GM18498 (cell line): ENCODE data around the gene CPNE2.
"Not testable (repeated sequence)": the region's sequence is repeated elsewhere in the genome, so short reads cannot be mapped to it uniquely, and the experiment has no call there.

Source experiments
- ATAC-seq: cut with Tn5 transposase; IDR thresholded peaks from one replicate; pipeline ENCODE4 v1.9.1; 2021; ENCODE audit warnings: mild to moderate bottlenecking, moderate library complexity; ENCODE audit not compliant: unreplicated experiment

The CPNE2 gene

DNA sequence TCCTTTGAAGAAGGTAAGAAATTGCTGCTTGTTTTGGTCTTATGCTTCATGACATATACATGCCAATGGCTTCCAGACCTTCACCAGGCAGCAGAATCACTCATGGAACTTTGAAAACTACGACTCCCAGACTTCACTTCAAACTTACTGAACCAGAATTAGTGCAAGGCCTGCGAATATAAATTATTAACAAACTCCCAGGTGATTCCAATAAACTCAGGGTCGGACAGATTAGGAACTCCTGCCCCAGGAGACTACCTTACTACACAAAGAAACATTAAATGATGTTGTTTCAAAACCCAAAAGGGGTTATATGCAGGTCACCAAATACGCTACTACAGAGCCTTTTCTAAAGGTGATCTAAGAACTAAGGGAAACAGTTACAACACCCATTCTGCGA lies 73.1 kb downstream of the CPNE2 start:
- no peak for ATAC-seq

DNA sequence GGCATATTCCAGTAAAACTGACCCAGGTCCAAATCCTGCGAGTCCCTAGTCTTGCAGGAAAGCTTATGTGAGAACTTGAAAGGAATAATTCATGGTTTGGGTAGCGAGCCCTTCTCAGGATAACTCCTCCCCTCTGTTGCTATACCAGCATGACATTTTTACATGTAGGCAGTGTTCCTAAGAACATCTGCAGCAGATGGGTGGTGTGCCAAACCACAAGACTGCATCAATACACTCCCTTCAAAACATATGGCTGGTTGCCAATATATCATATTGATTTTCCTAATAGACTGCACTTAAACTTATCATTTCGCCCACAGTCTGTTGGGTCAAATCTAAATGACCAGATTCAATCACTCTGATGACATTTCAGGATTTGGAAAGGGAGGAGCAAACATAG lies 73.6 kb downstream of the CPNE2 start:
- no peak for ATAC-seq

DNA sequence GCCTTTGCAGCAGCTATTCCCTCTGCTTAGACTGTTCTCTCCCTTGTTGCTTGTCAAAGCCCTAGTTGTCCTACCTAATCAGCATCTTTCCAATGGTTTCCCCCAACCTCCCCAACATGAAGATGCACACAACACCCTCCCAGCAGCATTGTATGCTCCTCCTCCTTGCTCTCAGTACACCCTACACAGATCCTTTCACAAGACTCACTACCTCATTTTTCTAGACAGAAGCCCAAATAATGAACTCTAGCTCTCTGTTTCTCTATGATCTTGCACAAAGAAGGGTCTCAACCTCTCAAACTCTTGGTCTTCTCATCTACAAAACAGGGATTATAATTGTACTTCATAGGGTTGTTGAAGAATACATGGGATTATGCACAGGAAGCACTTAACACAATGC lies 74.1 kb downstream of the CPNE2 start:
- no peak for ATAC-seq

DNA sequence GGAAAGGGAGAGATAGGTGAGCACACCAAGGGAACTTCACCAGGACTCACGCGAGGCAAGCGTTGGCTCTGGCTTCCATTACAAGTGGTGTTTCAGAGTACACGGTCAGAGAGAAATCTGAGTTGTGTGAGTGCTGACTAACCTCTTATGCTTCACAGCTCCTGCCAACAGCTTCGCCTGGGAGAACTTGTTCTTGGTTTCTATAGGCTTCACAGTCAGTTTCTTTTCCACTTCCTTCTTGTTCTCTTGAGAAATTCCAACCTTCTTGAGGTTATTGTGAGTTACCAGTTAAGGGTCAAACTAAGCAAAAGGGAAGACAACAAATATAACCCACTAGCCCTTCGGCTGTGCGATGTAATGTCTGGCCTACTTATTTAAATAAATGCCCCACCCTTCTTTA lies 74.6 kb downstream of the CPNE2 start:
- no peak for ATAC-seq

DNA sequence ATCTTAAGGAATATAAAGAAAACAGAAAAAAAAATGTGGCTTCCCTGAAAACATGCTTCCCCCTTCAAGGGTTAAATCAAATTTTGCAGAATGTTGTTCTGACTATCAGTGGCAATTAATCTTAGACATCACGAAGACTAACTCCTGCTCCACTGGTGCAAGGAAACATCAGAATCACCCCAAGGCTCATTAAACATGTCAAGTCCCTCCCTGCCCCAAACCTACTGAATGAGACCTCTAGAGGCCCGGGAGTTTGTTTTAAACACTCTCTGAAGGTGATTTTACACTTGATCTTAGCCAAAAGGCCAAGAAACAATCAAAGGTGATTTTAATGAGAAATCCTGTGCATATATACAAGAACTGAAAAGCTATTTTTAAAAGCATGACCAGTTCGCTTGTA lies 75.2 kb downstream of the CPNE2 start:
- no peak for ATAC-seq

DNA sequence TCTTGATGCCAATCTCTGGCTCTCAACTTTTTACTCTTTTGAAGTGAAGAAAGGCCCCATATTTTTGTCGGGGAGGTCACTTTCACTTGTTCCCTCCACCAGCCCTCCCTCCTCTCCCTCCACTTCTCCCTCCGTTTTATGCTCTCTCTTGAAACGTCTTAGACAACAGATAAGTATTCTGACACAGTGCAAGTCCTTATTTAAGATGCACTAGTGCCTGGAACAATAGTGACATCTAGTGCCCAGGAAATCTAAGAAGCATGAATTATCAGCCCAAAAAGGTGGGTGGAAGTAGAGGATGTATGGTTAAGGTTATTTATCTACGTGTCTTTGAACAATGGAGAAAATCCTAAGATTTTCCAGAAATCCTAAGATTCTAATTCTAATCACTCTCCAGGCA lies 75.6 kb downstream of the CPNE2 start:
- ATAC-seq: peak; percentile 53

DNA sequence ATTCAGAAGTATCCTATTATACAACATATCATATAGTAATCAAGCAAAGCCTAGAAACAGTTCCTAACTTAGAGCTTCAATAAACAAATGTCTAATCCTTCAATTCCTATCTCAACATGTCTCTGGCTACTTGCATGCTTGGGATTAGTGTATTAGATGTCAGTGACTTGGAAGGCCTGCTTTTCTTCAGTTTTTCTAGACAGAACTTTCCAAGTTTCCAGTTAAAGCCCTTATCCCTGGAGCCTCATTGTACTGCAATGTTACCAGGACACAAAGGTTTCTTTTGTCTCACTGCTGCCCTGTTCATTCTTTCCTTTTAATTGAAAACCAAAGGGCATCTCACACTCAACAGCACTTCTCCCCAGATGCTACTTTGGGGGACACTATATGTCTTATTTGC lies 76.9 kb downstream of the CPNE2 start:
- no peak for ATAC-seq

DNA sequence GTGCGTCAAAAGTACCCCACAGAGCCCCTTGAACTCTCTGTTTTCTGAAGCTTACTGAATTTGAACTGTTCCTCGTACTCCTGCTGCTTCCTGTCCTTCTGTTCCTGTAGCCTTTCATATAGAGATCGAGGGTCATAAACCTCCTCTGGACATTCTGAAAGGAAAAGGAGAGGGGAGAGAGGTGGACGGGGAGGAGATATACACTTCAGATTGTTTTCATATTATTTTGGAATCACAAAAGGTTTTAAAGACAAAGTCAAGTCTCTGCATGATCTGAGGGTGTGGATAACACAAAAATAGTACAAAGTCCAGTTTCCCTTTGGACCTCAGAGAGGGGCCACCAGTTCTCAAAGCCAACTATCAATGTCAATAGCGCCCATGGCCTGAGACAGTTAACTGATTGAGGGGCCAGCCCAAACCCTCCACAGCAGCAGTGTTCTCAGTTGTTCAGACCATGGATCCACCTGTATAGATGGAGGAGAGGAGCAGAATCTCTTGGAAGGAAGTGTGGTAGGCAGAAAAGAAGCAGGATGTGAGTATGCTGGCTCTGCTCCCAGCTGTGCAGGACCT lies 80.4 kb downstream of the CPNE2 start:
- ATAC-seq: no peak

DNA sequence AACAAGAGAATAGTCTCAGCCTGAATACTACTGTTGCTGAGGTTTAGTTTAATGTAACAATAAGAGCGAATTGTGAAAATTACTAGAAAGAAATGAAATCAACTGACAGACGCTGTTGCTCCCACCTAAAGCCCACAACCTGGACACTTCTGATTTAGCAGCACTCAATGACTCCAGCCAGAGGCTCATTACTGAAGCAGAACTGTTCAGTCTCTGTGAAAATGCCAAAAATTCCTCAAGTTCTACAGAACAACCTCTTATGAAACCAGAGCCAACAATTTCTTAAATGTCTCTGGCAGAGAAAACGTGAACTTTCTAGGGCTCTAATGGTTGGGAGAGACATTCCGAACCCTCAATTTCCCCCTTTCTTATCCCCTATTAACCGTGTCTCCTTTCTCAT lies 83.5 kb downstream of the CPNE2 start:
- ATAC-seq: no peak

DNA sequence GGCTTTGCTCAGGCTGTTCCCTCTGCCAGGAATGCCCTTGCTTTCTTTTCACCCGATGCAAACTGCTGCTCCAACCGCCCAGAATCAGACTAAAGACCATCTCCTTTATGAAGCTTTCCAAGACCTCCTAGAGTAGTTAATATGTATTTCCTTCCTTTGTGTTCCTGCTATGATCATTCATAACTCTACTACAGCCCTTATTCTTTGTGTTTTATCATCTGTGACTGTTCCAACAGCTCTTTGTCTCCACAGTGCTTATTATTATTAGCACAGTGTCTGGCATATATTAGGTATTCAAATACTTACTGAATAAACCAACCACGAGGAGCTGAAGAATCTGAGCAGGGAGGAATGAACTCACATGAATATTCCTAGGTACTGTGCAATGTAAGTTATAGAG lies 85.8 kb downstream of the CPNE2 start:
- no peak for ATAC-seq

DNA sequence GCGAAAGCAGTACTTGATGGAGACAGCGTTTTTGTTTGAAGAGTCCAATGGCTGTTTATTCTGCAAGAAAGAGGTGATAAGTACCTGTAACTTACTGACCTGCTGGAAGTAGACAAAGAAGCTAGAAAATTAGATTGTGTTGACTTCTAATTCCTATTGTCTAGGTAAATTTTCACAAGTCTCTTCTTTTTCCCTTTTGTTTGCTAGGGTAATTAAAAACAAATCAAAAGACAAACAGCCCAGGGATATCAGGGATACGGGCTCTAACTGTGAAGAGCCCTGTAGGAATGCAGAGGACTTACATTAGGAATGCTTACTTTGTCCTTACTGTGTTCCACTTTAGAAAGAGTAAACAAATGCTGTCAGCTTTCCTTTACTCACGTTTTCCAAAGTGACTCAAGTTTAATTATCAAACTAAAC lies 86.4 kb downstream of the CPNE2 start:
- no peak for ATAC-seq

DNA sequence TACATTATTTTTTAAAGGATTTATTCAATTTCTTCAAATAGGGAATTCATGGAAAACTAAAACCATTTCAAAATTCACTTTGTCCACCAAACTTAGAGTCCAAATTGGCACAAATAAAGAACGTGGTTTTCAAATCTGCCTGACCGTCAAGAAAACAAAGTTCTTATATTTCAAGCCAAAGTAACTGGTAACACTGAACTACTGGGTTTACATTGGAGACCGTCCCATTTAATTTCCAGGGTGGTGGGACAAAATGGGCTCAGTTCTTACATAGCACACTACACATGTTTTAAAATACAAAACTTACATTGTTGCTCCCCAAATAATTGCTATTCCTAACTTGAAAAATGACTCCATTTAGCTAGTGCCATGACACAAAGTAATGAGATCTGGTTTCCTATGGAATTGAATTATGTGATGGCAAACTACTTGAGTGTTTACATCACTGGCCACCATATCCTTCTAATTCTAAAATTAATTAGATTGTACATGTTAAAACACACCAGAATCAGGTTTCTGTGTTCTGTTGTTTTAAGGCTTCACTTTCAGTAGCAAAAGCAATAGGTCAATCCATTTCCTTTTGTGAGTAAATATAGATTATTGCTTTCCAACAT lies 86.9 kb downstream of the CPNE2 start:
- ATAC-seq: no peak

DNA sequence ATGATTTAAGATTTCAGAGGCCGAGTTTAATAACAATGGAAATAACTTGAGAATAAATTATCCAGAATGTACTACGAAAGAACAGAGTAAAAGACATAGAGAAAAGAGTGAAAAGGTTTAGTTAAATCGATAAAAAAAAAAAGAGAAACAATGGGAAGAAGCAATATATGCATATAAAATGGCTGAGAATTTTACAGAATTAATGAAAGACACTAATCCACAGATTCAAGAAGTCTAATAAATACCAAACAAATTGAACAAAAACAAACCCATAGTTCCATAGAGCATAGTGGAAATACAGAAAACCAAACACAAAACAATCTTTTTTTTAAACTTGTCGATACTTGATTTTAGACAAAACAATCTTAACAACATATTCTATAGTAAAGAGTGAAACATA lies 91.7 kb downstream of the CPNE2 start:
- ATAC-seq: no peak

DNA sequence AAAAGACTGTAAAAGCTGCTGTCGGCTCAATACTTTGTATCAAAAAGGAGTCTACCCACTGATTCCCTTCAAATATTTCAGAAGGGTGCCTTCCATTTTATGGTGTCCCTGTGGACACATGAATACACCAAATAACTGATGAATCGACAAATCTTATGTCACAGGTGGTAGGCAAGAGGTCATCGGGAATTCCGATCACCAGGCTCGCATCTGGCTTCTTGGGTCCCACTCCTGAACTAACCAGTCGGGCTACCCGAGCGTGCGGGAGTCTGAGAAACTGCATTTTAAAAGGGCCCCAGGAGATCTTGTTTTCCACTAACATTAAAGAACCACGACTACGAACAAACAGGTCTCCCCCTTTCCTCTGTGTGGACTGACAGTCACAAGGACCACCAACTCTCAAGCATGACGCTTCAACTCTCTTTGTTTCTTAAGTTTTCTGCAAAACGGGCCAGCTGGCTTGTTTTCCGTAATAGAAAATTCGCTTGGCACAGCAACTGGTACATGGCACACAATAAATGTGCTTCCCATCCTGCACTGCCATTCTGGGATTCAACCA lies 92.6 kb downstream of the CPNE2 start:
- no peak for ATAC-seq

DNA sequence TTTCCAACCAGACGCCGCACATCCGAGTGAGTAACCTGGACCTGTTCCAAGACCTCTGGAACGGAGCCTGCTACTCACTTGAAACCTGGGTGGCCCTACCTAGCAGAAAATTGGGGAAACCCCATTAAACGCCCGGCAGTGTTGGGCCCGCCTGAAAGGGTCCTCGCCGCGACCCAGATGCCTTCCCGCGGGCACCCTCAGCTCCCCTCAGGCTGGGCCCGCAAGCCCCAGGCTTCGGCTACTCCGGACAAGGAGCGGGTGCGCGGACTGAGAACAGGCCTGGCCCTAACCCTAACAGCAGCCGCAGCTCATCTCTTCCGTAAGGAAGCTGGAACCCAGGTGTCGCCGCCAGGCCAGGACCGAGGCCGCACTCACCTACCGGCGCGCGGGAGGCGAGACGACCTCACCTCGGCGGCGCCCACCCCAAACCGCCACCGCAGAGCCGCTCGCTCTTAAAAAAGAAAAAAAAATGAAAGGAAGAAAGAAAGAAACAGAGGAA lies 93.1 kb downstream of the CPNE2 start:
- peak; percentile 45 for ATAC-seq

DNA sequence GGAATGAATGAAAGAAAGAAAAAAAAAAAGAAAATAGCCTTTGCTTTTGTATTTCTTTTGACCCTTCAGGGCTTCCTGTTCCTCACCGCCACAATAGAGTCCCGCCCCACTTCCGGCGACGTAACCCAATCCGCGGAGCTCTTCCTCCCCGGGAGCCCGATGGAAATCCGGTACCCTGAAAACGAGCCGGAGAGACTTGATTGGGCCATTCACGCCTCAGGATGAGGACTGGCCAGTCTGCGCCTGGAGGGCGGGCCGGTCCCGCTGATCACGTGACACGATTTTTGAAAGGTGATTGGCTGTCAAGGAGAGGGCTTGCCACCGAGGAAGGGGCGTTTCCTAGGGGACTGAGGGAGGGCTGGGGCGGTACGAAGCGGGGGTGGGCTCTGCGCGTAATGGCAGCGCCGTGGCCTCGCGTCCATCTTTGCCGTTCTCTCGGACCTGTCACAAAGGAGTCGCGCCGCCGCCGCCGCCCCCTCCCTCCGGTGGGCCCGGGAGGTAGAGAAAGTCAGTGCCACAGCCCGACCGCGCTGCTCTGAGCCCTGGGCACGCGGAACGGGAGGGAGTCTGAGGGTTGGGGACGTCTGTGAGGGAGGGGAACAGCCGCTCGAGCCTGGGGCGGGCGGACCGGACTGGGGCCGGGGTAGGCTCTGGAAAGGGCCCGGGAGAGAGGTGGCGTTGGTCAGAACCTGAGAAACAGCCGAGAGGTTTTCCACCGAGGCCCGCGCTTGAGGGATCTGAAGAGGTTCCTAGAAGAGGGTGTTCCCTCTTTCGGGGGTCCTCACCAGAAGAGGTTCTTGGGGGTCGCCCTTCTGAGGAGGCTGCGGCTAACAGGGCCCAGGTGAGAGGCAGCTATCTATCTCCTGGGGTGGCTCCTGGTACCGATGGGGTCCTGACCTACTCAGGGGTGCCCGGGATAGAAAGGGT lies 93.8 kb downstream of the CPNE2 start, which contains the start of the genes PSME3IP1 and RSPRY1:
PSME3IP1 (minus strand) TSS at position 95 of the 927 bp plus-strand sequence. CDS start 12,185 bp downstream, outside the sequence.
RSPRY1 (plus strand) TSS at position 385 of the 927 bp plus-strand sequence. CDS start 18,330 bp downstream, outside the sequence.
- ATAC-seq: peak; percentile 89

DNA sequence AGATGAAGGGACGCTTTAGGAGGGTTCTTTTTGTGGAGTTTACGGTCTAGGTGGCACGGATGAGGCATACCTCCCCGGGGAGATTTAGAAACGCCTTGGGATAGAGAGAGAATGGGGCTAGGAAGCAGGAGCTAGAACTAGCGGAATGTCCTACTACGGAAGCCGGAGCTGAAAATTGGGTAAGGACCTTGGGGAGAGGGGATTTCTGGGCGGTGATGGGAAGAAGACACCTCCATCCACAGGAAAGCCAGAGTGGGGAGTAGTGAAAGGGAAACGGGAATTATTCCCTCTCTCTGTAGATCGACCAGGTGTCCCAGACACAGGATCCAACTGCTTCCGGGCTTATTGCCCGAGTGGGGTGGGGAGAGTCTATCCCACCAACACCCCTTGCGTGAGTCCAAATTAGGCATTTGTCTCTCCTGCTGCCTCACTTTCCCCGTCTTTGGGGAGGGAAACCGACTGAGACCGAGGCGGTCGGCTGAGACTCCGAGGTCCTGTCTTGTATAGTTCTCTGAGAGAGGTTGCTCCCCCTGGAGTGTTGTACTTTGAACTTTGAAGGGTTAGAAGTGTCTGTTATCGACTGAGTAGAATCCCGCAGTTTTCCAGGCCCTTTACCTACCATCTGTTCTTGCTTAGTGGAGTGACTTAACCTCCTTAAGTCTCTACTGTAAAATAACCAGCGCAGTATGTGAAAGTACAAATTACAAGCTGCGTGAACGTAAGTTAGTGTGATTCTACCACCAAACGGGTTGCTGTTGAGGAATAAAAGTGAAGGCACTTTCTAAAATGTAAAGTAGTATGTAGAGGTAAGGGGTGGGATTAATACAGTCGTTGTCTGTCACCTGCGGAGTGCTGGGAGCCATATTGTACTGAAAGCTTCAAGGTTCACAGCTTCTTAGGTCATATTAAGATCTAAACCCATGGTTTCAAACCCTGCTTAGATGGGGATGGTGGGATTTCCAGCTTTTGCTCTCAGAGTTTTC lies 94.8 kb downstream of the CPNE2 start:
- ATAC-seq: no peak

DNA sequence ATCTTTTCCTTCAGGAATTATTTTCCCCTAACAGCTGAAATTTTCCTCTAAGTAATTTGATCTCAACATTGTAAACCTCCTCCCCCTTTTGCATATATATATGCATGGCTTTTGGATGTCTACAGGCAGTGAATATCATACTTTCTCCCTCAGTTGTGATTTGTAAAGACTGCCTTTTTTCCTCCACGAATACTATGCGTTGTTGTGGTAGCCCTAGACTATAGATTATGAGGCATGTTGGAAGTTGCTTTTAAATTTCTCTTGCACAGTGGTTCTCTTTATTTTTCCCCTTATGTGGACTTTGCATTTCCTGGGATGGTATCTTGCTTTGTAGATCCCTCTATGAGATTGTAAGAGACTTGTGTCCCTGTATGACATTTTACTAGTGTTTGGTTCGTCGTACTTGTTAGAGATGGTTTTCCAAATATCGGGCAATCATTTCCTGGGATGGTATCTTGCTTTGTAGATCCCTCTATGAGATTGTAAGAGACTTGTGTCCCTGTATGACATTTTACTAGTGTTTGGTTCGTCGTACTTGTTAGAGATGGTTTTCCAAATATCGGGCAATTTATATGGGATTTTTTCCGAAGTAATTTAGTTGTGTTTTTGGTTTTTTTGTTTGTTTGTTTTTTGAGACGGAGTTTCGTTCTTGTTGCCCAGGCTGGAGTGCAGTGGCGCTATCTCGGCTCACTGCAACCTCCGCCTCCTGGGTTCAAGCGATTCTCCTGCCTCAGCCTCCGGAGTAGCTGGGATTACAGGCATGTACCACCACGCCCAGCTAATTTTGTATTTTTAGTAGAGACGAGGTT lies 95.7 kb downstream of the CPNE2 start:
- ATAC-seq: not testable (repeated sequence)

DNA sequence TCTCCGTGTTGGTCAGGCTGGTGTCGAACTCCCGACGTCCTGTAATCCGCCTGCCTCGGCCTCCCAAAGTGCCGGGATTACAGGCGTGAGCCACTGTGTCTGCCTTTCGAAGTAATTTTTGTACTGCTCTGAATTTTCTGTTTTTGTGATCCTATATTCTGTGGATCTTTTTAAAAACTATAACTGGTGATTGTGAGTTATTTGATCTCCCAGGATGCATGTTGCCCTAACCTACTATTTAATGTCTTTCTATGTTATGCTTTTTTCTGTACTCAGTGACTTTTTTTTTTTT lies 96.3 kb downstream of the CPNE2 start:
- no peak for ATAC-seq
